ENCODE results near the gene LGR4. TPM values are rescaled to one million over a fixed set of nuclear protein-coding genes. Genes with fewer than 3 reads are reported as not detected.
A peak's percentile ranks its signal among the peaks of the same experiment; 100 is the strongest.

The LGR4 gene
- total and polyA plus RNA-seq, 9 of the 15 experiments (the other 6 are each of a cell fraction or from before 2014, with no cell fraction given) = 0.94 to 10.1 (median 5.8) TPM

- TF ChIP-seq ZBTB2 (IDR thresholded peaks at IDR 0.05) (no peak), ZNF431 (CRISPR knock-in tag; IDR thresholded peaks at IDR 0.05) (no peak), ETS2 (tag; IDR thresholded peaks at IDR 0.05; ENCODE audit: borderline replicate concordance, poor library complexity, severe bottlenecking) (no peak), TEAD1 (CRISPR knock-in tag; IDR thresholded peaks at IDR 0.05) (peak in 1 of 2 experiments; percentile 70; a peak in 2 of 4 replicates), KDM4B (IDR thresholded peaks at IDR 0.05; ENCODE audit: borderline replicate concordance in 2 of 2, low read depth in 1 of 2) (no peak), EP300 (IDR thresholded peaks at IDR 0.05; ENCODE audit: low read length) (peak; percentile 9; the same call in 1 of the 2 replicates), MAFK (IDR thresholded peaks at IDR 0.05; ENCODE audit: low read length) (no peak), ZNF699 (CRISPR knock-in tag; IDR thresholded peaks at IDR 0.05; ENCODE audit: insufficient replicate concordance) (no peak), NEUROD1 (IDR thresholded peaks at IDR 0.05; ENCODE audit: borderline replicate concordance, low read depth, low read length, partially characterized antibody) (no peak), ZNF75A (CRISPR knock-in tag; IDR thresholded peaks at IDR 0.05) (no peak), HDAC1 (IDR thresholded peaks at IDR 0.05) (no peak), HOXB6 (CRISPR knock-in tag; IDR thresholded peaks at IDR 0.05; ENCODE audit: borderline replicate concordance) (no peak), ZNF217 (CRISPR knock-in tag; IDR thresholded peaks at IDR 0.05) (no peak), FOXK1 (CRISPR knock-in tag; IDR thresholded peaks at IDR 0.05; ENCODE audit: borderline replicate concordance) (no peak), KDM5B (IDR thresholded peaks at IDR 0.05; ENCODE audit: insufficient replicate concordance, low read depth, low read length) (no peak), SRSF7 (optimal IDR thresholded peaks at IDR 0.05; ENCODE audit: low read depth, low read length) (no peak), KLF6 (CRISPR knock-in tag; IDR thresholded peaks at IDR 0.05; ENCODE audit: borderline replicate concordance) (no peak), NCOA1 (IDR thresholded peaks at IDR 0.05; ENCODE audit: low read depth) (no peak), GTF2A2 (tag; IDR thresholded peaks at IDR 0.05) (no peak), NFIC (IDR thresholded peaks at IDR 0.05) (peak; percentile 83), DIDO1 (tag; IDR thresholded peaks at IDR 0.05; ENCODE audit: low read depth) (no peak)
- TF ChIP-seq, protein P1, sequence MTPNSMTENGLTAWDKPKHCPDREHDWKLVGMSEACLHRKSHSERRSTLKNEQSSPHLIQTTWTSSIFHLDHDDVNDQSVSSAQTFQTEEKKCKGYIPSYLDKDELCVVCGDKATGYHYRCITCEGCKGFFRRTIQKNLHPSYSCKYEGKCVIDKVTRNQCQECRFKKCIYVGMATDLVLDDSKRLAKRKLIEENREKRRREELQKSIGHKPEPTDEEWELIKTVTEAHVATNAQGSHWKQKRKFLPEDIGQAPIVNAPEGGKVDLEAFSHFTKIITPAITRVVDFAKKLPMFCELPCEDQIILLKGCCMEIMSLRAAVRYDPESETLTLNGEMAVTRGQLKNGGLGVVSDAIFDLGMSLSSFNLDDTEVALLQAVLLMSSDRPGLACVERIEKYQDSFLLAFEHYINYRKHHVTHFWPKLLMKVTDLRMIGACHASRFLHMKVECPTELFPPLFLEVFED (CRISPR knock-in tag; conservative IDR thresholded peaks at IDR 0.05) = no peak
- TF ChIP-seq, protein P2, sequence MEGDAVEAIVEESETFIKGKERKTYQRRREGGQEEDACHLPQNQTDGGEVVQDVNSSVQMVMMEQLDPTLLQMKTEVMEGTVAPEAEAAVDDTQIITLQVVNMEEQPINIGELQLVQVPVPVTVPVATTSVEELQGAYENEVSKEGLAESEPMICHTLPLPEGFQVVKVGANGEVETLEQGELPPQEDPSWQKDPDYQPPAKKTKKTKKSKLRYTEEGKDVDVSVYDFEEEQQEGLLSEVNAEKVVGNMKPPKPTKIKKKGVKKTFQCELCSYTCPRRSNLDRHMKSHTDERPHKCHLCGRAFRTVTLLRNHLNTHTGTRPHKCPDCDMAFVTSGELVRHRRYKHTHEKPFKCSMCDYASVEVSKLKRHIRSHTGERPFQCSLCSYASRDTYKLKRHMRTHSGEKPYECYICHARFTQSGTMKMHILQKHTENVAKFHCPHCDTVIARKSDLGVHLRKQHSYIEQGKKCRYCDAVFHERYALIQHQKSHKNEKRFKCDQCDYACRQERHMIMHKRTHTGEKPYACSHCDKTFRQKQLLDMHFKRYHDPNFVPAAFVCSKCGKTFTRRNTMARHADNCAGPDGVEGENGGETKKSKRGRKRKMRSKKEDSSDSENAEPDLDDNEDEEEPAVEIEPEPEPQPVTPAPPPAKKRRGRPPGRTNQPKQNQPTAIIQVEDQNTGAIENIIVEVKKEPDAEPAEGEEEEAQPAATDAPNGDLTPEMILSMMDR (IDR thresholded peaks at IDR 0.05 in 2 of 3, conservative IDR thresholded peaks at IDR 0.05 in 1 of 3; ENCODE audit: insufficient read depth in 2 of 3, low read depth in 1 of 3, low read length in 3 of 3) = peak in 2 of 3 experiments; percentile 17 to 27; a peak in 2 of 6 replicates
Measured at GRCh38 chr11:27397624-27398399, 74.8 kb downstream of the LGR4 start (continued).
